ENCODE data around the gene KRT5.
"Not testable (repeated sequence)": the region's sequence is repeated elsewhere in the genome, so short reads cannot be mapped to it uniquely, and the experiment has no call there.

The KRT5 gene

DNA sequence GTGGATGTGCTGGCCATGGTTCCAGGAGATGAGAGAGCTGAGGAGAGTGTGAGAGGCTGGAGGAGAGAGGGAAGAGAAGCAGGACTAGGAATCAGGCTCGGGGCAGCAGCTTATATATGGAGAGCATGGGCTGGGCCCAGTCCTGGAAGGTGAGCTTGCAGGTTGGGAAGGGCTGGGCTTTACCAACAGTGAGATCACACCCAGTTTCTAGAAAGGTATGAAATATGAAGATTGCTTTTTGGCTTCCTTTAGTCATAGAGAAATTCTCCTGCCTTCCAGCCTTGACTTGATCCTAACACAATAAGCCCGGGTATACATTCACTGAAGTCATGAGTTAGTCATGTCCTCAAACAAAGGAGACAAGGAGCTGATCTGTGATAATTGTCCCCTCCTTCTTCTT is 27.0 kb downstream of the KRT5 start, which contains the start of gene KRT6A:
Gene KRT6A (minus strand): TSS at position 86 of the 400 bp plus-strand sequence. CDS start 69 bp downstream, at position 17.
- DNase-seq = no peak

DNA sequence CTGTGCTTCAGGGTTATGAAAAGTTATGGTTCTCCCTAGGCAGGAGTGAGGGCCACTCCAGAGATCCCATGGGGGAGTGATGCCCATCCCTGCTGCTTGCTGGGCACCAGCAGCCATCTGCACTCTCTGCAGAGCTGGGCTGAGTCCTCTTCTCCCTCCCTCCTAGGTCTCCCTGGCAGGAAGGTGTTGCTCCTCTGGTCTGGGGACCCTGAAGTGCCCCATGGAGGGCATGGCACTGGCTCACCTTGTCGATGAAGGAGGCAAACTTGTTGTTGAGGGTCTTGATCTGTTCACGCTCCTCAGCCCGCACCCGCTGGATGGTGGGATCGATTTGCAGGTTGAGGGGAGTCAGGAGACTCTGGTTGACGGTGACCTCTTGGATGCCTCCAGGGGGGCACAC is 27.8 kb downstream of the KRT5 start:
- not testable (repeated sequence) for DNase-seq

DNA sequence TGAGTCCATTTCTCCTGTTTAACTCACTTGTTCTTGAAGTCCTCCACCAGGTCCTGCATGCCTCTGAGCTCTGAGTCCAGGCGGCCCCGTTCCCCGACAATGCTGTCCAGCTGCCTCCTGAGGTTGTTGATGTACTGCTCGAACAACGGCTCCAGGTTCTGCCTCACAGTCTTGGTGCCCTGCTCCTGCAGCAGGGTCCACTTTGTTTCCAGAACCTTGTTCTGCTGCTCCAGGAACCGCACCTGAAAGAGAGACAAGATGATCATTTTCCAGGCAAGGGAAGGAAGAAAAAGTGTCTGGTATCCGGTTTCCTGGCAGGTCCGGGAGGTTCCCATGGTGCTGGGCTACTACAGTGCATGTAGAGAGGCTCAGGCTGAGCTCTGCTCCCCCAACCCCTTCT is 28.7 kb downstream of the KRT5 start:
- not testable (repeated sequence) for DNase-seq

DNA sequence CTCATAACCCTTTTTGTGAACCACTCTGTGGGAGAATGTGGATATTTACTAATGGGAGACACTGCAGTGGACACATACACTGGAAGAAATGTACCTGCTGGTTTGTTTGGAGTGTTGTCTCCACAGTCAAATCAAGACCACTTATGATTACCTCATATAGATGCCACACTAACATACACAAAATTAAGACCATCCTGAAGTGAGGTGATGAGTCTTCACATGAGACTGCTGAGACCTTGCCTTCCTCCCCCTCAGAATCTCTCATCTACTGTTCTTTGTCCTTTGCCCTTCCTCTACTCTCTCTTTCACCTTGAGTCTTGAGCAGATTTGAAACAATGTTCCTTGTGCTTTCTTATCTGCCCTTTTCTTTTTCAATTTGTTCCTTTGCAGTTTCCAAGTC is 31.5 kb downstream of the KRT5 start:
- no peak for DNase-seq

DNA sequence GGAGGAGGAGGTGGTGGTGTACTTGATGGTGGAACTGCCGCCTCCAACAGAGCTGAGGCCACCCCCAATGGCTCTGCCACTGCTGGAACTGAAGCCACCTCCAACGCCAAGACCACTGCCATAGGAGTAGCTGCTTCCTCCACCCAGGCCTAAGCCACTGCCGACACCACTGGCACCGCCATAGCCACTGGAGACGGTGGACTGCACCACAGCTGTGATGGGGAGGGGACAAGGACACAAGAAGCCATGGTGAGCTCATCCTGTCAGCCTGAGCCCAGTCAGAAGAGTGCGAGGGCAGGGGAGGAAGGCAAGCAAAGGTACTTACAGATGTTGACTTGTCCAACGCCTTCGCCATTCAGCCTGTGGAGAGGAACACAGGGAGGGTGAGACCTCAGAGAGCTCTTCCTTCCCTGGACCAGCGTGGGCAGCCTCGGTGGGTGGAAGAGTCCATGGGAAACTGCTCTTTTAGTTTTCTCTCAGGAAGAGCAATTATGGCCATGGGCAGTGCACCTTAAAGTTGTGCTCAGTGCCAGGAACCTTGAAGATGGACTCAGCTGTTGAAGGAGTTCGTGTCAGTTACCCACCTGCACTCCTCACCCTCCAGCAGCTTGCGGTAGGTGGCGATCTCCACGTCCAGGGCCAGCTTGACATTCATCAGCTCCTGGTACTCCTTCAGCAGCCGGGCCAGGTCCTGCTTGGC is 32.3 kb downstream of the KRT5 start:
- not testable (repeated sequence) for DNase-seq

DNA sequence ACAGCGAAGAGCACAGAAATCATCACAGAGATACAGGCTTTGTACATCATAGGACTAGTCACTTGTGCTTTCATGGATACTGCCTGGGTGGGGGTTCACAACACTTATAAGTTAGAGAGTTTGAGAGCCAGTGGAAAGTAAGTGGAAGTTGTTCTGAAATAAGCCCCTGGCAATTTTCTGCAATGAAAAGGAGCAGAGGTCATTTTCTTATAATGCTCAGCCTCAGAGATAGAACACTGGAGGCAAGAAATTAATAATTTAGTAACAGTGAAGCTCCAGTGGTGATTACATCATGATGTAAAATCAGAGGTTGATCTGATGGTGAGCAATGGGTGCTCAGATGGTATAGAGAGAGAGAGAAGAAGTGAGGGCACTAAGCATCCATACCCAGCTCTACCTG is 33.0 kb downstream of the KRT5 start:
- DNase-seq = no peak

DNA sequence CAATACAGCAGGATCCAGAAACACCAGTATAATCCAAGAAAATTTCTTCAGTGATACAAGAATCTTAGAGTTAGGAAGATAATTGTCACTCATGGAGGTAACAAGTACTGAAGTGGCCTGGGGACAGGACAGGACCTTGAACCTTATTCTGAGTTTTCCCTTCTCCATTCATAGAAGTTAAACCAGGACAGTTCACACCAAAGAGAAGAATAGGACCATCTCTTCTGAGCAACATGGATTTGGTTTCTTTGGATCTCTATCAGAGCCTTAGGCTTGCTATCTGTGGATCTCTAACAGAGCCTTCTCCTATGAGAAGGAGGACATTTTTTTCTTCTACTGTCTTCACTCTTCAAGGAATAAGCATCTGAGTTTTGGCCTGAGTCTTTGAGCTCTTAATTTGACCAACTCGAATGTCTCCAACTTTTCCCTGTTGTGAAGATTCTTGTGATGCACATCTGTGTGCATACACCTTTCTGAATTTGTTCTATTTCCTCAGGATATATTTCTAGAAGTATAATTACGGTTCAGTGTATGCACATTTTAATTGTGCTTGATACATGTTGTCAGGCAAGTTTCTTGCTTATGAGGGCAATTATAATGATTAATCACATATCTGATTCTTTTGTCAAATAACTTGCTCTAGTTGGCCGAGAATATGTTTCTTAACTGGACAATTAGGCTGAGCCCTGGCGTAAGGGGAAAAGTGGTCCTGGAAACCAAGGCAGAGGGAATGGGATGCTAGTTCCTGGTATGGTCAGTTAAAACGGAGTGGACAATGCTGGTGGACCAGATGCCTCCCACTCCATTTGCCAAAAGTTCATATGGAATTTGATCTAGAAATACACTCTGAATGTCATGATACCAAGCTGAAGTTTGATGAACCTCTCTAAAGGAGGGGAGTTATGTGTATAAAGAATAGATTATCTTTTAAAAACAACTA is 33.8 kb downstream of the KRT5 start:
- no peak for DNase-seq

DNA sequence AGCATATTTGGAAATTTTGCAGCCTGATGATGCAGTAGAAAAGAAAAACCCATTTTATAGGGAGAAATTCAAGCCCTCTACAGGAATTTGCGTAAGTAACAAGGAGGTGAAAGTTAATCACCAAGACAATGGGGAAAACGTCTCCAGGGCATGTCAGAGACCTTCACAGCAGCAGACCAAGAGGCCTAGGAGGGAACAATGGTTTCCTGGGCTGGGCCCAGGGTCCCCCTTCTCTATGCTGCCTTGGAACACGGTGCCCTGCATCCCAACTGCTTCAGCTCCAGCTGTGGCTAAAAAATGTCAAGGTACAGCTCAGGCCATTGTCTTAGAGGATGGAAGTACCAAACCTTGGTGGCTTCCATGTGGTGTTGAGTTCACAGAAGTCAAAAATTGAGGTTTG is 40.1 kb downstream of the KRT5 start:
- no peak for DNase-seq

DNA sequence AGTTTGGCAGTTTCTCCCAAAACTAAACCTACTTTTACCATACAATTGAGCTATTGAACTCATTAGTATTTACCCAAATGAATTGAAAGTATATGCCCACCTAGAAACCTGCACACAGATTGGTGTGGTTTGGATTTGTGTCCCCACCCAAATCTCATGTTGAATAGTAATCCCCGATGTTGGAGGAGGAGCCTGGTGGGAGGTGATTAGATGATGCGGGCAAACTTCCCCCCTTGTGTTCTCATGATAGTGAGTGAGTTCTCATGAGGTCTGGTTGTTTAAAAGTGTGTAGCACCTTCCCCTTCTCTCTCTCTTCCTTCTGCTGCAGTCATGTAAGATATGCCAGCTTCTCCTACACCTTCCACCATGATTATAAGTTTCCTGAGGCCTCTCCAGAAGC is 42.5 kb downstream of the KRT5 start:
- DNase-seq = no peak

DNA sequence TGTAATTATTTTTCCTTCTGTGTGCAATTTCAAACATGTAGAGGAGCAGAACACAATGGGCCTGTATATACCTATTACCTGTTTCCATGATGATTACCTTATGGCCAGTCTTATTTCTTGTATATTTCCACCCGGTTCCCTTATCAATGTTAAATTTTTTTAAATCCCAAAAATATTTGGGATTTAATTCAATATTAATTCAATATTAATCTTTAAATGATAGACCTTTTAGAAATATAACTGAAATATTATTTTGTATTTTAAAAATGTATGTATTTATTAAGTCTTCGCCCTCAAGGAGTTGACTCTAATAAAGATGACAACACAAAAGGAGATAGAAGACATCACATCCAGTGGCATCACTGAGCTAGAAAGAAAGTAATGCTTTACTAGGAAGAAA is 46.0 kb downstream of the KRT5 start:
- no peak for DNase-seq

DNA sequence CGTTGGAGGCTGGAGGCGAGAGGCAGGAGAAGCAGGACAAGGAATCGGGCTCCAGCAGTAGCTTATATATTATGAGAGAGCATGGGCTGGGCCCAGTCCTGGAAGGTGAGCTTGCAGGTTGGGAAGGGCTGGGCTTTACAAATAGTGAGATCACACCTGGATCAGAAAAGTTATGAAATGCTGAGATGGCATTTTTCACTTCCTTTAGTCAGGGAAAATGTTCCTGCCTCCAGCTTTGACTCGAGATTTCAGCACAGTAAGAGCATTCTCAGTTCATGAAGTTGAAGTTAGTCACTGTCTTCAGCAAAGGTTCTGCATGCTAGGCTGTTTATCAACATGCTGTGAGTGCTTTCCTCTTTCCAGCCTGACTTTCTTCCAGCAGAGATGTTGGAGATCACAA is 46.4 kb downstream of the KRT5 start, which contains the start of gene KRT6C:
Gene KRT6C (minus strand): TSS at position 38 of the 400 bp plus-strand sequence. CDS start 68 bp downstream, outside the sequence.
- no peak for DNase-seq

DNA sequence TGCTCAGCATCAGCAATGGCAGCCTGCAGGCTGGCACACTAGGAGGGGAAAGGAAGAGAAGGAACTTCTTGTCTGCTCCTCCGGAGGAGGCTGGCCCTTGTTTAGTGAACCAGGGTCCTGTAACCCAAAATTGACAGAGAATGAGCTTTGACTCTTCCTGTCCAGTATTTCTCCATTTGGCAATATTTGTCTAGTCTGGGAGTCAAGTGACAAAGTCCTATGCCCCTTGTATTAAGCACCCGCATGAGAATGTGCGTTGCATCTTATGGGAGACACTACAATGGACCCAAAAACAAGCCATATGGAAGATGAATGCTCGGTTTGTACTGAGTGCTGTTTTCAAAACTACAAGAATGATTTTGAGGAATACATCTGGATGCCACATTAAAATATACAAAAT is 50.3 kb downstream of the KRT5 start:
- no peak for DNase-seq

DNA sequence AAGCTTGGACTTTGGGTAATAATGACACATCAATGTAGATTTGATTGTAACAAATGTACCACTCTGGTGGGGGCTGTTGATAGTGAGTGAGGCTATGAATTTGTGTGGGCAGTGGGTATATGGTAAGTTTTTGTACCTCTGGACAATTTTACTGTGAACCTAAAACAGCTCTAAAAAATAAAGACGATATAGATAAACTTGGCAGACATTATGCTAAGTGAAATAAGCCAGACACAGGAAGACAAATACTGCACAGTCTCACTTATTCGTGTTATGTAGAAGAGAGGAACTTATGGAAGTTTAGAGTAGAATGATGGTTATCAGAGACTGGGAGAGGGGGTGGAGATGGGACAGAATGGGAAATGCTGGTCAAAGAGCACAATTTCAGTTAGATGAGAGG is 55.3 kb downstream of the KRT5 start:
- no peak for DNase-seq
